ENCODE data around the gene PEMT. TPM values are rescaled to one million over a fixed set of nuclear protein-coding genes. Genes with fewer than 3 reads are reported as not detected.

The PEMT gene
- total RNA-seq, 2 donors from 2014 or later: 38.3 to 52.7 TPM

DNA sequence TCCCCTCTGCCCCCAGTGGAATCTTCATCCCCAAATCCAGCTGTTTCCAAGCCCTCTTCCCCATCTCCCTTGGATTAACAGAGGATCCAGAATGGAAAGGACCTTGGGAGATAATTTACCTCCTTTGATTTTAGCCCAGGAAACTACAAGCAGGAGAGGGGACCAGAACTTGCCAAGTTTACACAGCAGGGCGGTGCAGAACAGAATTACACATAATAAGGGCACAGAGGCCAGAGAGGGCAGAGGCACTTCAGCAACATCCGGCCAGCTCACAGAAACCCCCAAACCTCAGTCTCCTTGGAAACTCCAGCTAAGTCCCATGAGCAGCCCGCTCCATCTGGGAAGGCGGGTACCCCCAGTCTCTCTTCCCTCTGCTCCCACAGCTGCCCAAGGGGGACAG lies 27.2 kb downstream of the PEMT start:
- no peaks in the 10 kb centered on the region for H3K4me1 ChIP-seq (ENCODE audit: control insufficient read depth, insufficient read depth, low read length)
- Mint-ChIP-seq H3K36me3 (ENCODE audit: low read depth) (no peaks in the 10 kb centered on the region), H3K4me1 (peaks cover 3% of the 10 kb centered on the region), H3K4me3 (no peak overlapping the region), H3K9me3 (no peaks in the 10 kb centered on the region), H3K27ac (peak overlapping the region; percentile 30), H3K27me3 (ENCODE audit: insufficient read depth) (no peaks in the 10 kb centered on the region)
- no peaks in the 10 kb centered on the region for H3K9me3 ChIP-seq (ENCODE audit: control insufficient read depth, low read length)
- H3K36me3 ChIP-seq (ENCODE audit: control insufficient read depth, insufficient read depth, low read length): no peaks in the 10 kb centered on the region
- no peak for DNase-seq
- no peaks in the 10 kb centered on the region for H3K27me3 ChIP-seq (ENCODE audit: control insufficient read depth, insufficient read depth, low read length, poor library complexity, severe bottlenecking)
- no peak overlapping the region for H3K4me3 ChIP-seq (ENCODE audit: low read length)
- 92 to 96% methylated on average over 3 to 4 of the region's 4 CpGs for WGBS, 2 experiments (ENCODE audit: insufficient coverage in 1 of 2, insufficient read length in 1 of 2)
- no peak overlapping the region for H3K9ac ChIP-seq (ENCODE audit: extremely low read depth, low read length, poor library complexity, severe bottlenecking)
- TF ChIP-seq, protein P1, sequence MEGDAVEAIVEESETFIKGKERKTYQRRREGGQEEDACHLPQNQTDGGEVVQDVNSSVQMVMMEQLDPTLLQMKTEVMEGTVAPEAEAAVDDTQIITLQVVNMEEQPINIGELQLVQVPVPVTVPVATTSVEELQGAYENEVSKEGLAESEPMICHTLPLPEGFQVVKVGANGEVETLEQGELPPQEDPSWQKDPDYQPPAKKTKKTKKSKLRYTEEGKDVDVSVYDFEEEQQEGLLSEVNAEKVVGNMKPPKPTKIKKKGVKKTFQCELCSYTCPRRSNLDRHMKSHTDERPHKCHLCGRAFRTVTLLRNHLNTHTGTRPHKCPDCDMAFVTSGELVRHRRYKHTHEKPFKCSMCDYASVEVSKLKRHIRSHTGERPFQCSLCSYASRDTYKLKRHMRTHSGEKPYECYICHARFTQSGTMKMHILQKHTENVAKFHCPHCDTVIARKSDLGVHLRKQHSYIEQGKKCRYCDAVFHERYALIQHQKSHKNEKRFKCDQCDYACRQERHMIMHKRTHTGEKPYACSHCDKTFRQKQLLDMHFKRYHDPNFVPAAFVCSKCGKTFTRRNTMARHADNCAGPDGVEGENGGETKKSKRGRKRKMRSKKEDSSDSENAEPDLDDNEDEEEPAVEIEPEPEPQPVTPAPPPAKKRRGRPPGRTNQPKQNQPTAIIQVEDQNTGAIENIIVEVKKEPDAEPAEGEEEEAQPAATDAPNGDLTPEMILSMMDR (conservative IDR thresholded peaks at IDR 0.05): no peak
- H3K27ac ChIP-seq (ENCODE audit: low read depth, low read length): no peak overlapping the region

DNA sequence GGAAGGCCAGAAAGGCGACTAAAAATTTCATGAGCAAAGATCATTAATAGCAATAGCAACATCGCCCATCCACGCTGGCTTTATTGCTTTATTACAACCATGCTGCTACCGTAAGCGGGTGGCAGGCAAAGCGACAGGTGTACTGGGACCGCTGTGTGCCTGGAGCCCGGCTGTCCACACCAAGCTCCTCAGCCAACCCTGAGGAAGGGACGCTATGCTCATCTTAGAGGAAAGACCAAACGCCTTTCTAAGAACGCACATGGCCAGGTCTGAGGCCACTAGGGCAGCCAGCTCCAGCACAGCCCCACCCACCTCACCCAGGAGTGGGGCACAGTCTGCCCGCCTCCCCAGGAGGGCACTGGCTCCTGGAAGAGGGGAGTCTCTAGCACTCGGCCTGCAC lies 28.0 kb downstream of the PEMT start:
- no peak for DNase-seq
- H3K27me3 Mint-ChIP-seq (ENCODE audit: insufficient read depth): no peaks in the 10 kb centered on the region
- Histone ChIP-seq H3K27me3 (ENCODE audit: control insufficient read depth, insufficient read depth, low read length, poor library complexity, severe bottlenecking) (no peaks in the 10 kb centered on the region), H3K4me3 (ENCODE audit: low read length) (no peak overlapping the region), H3K27ac (ENCODE audit: low read depth, low read length) (no peak overlapping the region), H3K9ac (ENCODE audit: extremely low read depth, low read length, poor library complexity, severe bottlenecking) (no peak overlapping the region), H3K4me1 (ENCODE audit: control insufficient read depth, insufficient read depth, low read length) (no peaks in the 10 kb centered on the region), H3K9me3 (ENCODE audit: control insufficient read depth, low read length) (no peaks in the 10 kb centered on the region), H3K36me3 (ENCODE audit: control insufficient read depth, insufficient read depth, low read length) (no peaks in the 10 kb centered on the region)
- H3K27ac Mint-ChIP-seq: no peak overlapping the region
- 91 to 94% methylated on average over 9 to 13 of the region's 13 CpGs for WGBS, 2 experiments (ENCODE audit: insufficient coverage in 1 of 2, insufficient read length in 1 of 2)
- no peaks in the 10 kb centered on the region for H3K9me3 Mint-ChIP-seq
- no peaks in the 10 kb centered on the region for H3K36me3 Mint-ChIP-seq (ENCODE audit: low read depth)
- TF ChIP-seq, protein P1 (conservative IDR thresholded peaks at IDR 0.05): no peak
- H3K4me1 Mint-ChIP-seq: peaks cover 3% of the 10 kb centered on the region
- H3K4me3 Mint-ChIP-seq: no peak overlapping the region

DNA sequence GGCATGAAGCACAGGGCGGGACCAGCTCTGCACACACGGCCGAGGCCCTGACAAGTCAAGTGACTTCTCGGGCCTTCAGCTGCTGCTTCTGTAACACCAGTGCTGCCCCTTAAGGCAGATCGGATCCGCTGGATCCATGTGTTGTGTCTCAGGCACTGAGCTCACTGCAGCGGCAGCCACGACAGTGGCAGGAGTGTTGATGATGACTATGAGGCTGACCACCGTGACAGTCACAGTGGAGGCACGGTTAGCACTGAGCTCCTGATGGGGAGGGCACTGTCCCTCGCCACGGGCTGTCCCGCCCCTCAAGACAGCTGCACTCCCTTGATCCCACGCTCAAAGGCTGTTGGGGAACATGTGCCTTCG lies 29.4 kb downstream of the PEMT start:
- Mint-ChIP-seq H3K9me3 (no peaks in the 10 kb centered on the region), H3K36me3 (ENCODE audit: low read depth) (no peaks in the 10 kb centered on the region), H3K4me3 (no peak overlapping the region), H3K27me3 (ENCODE audit: insufficient read depth) (no peaks in the 10 kb centered on the region), H3K27ac (no peak overlapping the region), H3K4me1 (peaks cover 3% of the 10 kb centered on the region)
- Histone ChIP-seq H3K4me1 (ENCODE audit: control insufficient read depth, insufficient read depth, low read length) (no peaks in the 10 kb centered on the region), H3K27ac (ENCODE audit: low read depth, low read length) (no peak overlapping the region), H3K9ac (ENCODE audit: extremely low read depth, low read length, poor library complexity, severe bottlenecking) (no peak overlapping the region), H3K4me3 (ENCODE audit: low read length) (no peak overlapping the region), H3K36me3 (ENCODE audit: control insufficient read depth, insufficient read depth, low read length) (no peaks in the 10 kb centered on the region), H3K9me3 (ENCODE audit: control insufficient read depth, low read length) (no peaks in the 10 kb centered on the region), H3K27me3 (ENCODE audit: control insufficient read depth, insufficient read depth, low read length, poor library complexity, severe bottlenecking) (no peaks in the 10 kb centered on the region)
- 93 to 95% methylated on average over 15 of the region's 15 CpGs for WGBS, 2 experiments (ENCODE audit: insufficient coverage in 1 of 2, insufficient read length in 1 of 2)
- TF ChIP-seq, protein P1 (conservative IDR thresholded peaks at IDR 0.05): no peak
- DNase-seq: no peak
